Measurements from ENCODE around the gene RC3H1.
"Not testable (repeated sequence)": the region's sequence is repeated elsewhere in the genome, so short reads cannot be mapped to it uniquely, and the experiment has no call there.

Gene RC3H1

DNA sequence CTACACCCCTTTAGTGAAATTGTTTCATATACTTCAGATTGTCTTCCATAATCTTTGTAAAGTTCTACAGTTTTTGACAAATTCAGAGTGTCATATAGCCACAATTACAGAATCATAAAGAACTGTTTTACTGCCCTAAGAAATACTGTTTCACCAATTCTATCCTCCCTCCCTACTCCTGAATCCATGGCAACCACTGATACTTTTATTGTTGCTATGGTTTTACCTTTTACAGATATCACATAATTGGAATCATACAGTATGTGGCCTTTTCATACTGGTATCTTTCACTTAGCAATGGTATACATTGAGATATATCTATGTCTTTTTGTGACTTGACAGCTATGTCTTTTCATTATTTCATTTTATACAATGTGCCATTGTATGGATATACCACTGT, 34.1 kb downstream of the RC3H1 start:
- Mint-ChIP-seq H3K27ac (no peak overlapping the region), H3K27me3 (ENCODE audit: low read depth, poor library complexity) (no peaks in the 10 kb centered on the region), H3K9me3 (no peaks in the 10 kb centered on the region), H3K4me1 (no peaks in the 10 kb centered on the region), H3K4me3 (no peak overlapping the region), H3K36me3 (ENCODE audit: low read depth) (peaks cover 71% of the 10 kb centered on the region)
- no peak for DNase-seq
- TF ChIP-seq, protein P1, sequence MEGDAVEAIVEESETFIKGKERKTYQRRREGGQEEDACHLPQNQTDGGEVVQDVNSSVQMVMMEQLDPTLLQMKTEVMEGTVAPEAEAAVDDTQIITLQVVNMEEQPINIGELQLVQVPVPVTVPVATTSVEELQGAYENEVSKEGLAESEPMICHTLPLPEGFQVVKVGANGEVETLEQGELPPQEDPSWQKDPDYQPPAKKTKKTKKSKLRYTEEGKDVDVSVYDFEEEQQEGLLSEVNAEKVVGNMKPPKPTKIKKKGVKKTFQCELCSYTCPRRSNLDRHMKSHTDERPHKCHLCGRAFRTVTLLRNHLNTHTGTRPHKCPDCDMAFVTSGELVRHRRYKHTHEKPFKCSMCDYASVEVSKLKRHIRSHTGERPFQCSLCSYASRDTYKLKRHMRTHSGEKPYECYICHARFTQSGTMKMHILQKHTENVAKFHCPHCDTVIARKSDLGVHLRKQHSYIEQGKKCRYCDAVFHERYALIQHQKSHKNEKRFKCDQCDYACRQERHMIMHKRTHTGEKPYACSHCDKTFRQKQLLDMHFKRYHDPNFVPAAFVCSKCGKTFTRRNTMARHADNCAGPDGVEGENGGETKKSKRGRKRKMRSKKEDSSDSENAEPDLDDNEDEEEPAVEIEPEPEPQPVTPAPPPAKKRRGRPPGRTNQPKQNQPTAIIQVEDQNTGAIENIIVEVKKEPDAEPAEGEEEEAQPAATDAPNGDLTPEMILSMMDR (IDR thresholded peaks at IDR 0.05) = no peak

DNA sequence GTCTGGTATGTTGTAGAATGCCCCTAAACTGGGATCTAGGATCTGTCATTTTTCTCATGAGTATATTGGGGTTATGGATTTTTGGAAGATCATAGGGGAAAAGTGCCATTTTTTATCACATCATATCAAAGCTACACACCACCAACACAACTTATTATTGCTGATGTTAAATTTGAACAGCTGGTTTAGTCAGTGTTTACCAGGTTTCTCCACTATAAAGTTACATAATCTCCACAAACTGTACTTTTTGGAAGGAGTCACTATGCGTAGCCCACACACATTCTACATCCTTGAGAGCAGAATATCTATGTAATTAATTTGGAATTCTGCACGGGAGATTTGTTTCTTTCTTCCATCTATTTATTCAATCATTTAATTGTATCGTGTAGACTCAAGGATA, 35.2 kb downstream of the RC3H1 start:
- Mint-ChIP-seq H3K27me3 (ENCODE audit: low read depth, poor library complexity) (no peaks in the 10 kb centered on the region), H3K4me3 (no peak overlapping the region), H3K9me3 (no peaks in the 10 kb centered on the region), H3K4me1 (no peaks in the 10 kb centered on the region), H3K27ac (peak overlapping the region; percentile 94), H3K36me3 (ENCODE audit: low read depth) (peaks cover 68% of the 10 kb centered on the region)
- TF ChIP-seq, protein P1 (IDR thresholded peaks at IDR 0.05) = no peak
- no peak for DNase-seq

- H3K4me3 Mint-ChIP-seq = no peak overlapping the region
- H3K27ac Mint-ChIP-seq = no peak overlapping the region
- DNase-seq = no peak
- TF ChIP-seq, protein P1 (IDR thresholded peaks at IDR 0.05) = no peak
- no peaks in the 10 kb centered on the region for H3K9me3 Mint-ChIP-seq
- H3K4me1 Mint-ChIP-seq = peaks cover 8% of the 10 kb centered on the region
- peaks cover 52% of the 10 kb centered on the region for H3K36me3 Mint-ChIP-seq (ENCODE audit: low read depth)
- no peaks in the 10 kb centered on the region for H3K27me3 Mint-ChIP-seq (ENCODE audit: low read depth, poor library complexity)
These were observed 51.9 kb downstream of the RC3H1 start for GRCh38 chr1:173970252-173970651.

GRCh38 chr1:173965896-173966295, 56.3 kb downstream of the RC3H1 start:
- peaks cover 55% of the 10 kb centered on the region for H3K36me3 Mint-ChIP-seq (ENCODE audit: low read depth)
- not testable (repeated sequence) for H3K27me3 Mint-ChIP-seq (ENCODE audit: low read depth, poor library complexity); H3K27ac Mint-ChIP-seq; H3K9me3 Mint-ChIP-seq; DNase-seq; H3K4me1 Mint-ChIP-seq; H3K4me3 Mint-ChIP-seq

DNA sequence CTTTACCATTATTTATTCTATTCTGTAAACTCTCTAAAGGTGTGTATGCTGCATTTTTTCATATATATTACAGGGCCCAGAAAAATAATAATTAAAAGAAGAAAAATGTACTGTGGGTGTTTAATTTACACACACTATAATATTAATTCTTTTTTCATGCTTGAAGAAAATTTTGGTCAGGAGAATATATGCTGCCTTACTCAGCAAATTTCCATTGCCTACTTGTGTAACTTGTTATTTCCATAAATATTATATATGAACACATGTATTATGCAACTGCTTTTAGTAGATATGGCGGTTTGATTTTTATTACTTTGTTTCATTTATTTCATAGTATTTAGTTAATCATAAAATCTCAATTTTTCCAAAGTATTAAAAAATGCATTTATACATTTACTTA, 58.7 kb downstream of the RC3H1 start:
- H3K4me1 Mint-ChIP-seq = no peaks in the 10 kb centered on the region
- TF ChIP-seq, protein P1 (IDR thresholded peaks at IDR 0.05) = no peak
- H3K36me3 Mint-ChIP-seq (ENCODE audit: low read depth) = peaks cover 68% of the 10 kb centered on the region
- H3K27me3 Mint-ChIP-seq (ENCODE audit: low read depth, poor library complexity) = no peaks in the 10 kb centered on the region
- no peak overlapping the region for H3K4me3 Mint-ChIP-seq
- no peaks in the 10 kb centered on the region for H3K9me3 Mint-ChIP-seq
- H3K27ac Mint-ChIP-seq = no peak overlapping the region
- DNase-seq = no peak

DNA sequence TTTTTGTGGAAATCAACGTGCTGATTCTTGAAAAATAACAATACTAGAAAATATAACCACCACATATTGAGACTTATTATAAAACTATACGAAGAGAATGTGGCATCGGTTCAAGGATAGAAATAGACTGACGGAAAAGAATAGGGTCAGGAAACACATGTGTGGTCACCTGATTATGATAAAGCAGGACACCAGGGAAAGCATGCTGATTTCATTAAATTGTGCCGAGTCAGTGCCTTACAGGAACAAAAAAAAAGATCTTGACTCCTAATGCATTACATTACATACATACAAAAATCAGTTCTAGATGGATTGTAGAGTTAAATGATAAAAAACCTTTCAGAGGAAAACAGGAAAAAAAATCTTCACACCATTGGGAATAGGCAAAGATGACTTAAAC, 61.5 kb downstream of the RC3H1 start:
- Mint-ChIP-seq H3K36me3 (ENCODE audit: low read depth) (peaks cover 74% of the 10 kb centered on the region), H3K4me3 (no peak overlapping the region), H3K27me3 (ENCODE audit: low read depth, poor library complexity) (no peaks in the 10 kb centered on the region), H3K27ac (no peak overlapping the region), H3K4me1 (no peaks in the 10 kb centered on the region), H3K9me3 (no peaks in the 10 kb centered on the region)
- TF ChIP-seq, protein P1 (IDR thresholded peaks at IDR 0.05) = no peak
- no peak for DNase-seq

Data from nephron progenitor cell (in vitro differentiated cells).